ENCODE measurements around the gene DIP2C.

DNA sequence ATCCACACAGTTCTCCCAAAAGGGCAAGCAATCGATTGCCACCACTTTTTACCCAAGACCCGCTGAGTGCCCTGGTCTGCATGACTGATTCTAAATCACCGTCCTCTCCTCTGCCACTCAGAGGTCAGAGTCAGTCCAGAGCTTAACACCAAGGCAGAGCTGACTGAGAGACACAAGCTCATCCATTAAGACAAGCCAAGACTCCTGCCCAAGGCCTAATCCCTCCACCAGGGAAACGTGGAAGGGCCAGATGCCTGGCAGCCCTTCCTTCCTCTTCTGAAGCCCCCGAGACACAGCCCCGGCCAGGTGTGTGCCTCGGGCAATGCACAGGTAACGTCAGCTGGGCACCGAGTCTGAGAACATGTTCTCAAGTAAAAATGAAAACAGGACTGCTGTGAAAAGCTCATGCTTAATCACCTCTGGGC is 51.7 kb downstream of the DIP2C start:
- TF ChIP-seq, protein P1, sequence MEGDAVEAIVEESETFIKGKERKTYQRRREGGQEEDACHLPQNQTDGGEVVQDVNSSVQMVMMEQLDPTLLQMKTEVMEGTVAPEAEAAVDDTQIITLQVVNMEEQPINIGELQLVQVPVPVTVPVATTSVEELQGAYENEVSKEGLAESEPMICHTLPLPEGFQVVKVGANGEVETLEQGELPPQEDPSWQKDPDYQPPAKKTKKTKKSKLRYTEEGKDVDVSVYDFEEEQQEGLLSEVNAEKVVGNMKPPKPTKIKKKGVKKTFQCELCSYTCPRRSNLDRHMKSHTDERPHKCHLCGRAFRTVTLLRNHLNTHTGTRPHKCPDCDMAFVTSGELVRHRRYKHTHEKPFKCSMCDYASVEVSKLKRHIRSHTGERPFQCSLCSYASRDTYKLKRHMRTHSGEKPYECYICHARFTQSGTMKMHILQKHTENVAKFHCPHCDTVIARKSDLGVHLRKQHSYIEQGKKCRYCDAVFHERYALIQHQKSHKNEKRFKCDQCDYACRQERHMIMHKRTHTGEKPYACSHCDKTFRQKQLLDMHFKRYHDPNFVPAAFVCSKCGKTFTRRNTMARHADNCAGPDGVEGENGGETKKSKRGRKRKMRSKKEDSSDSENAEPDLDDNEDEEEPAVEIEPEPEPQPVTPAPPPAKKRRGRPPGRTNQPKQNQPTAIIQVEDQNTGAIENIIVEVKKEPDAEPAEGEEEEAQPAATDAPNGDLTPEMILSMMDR (IDR thresholded peaks at IDR 0.05), result no peak
- TF ChIP-seq POLR2A (IDR thresholded peaks at IDR 0.05), result no peak
